SU-DHL-6 (cell line): ENCODE data around the gene SCARF2.

Experiments used
- H2AFZ ChIP-seq: fragments of 200-600 bp; sonication (generic); 2 replicates; pipeline ENCODE4 v1.6.1; 2014; ENCODE audit warnings: low read depth, mild to moderate bottlenecking, moderate library complexity, mixed read lengths, antibody characterized with exemption, low read length; ENCODE audit not compliant: severe bottlenecking
- H3F3A ChIP-seq: fragments of 200-600 bp; shearing (Covaris generic); 2 replicates; pipeline ENCODE4 v1.6.0; 2016; ENCODE audit warnings: antibody characterized with exemption, mild to moderate bottlenecking; ENCODE audit not compliant: insufficient read depth
- H3K27ac ChIP-seq: fragments of 200-600 bp; sonication (generic); 2 replicates; pipeline ENCODE4 v1.5.1; 2016; ENCODE audit warnings: low read depth, mild to moderate bottlenecking, low read length, moderate library complexity, mixed read lengths
- H3K27me3 ChIP-seq: fragments of 200-600 bp; sonication (generic), shearing (Covaris generic); 2 replicates; pipeline ENCODE4 v1.6.0; 2014; ENCODE audit warnings: mild to moderate bottlenecking, low read length
- H3K36me3 ChIP-seq: fragments of 200-600 bp; sonication (generic); 2 replicates; pipeline ENCODE4 v1.6.1; 2014; ENCODE audit warnings: mild to moderate bottlenecking, low read length, mixed read lengths
- H3K4me2 ChIP-seq: fragments of 300-600, 200-600 bp; shearing (Covaris generic), sonication (generic); 2 replicates; pipeline ENCODE4 v1.6.0; 2014; ENCODE audit warnings: low read length, low read depth, mild to moderate bottlenecking; ENCODE audit not compliant: poor library complexity, severe bottlenecking
- H3K4me3 ChIP-seq: fragments of 200-600 bp; sonication (generic); 2 replicates; pipeline ENCODE4 v1.5.1; 2014; ENCODE audit warnings: antibody characterized with exemption, low read length, mild to moderate bottlenecking, mixed read lengths; ENCODE audit not compliant: insufficient read depth, poor library complexity, severe bottlenecking
- H3K79me2 ChIP-seq: fragments of 200-600 bp; sonication (generic); 2 replicates; pipeline ENCODE4 v1.6.1; 2014; ENCODE audit warnings: mild to moderate bottlenecking, low read length, moderate library complexity; ENCODE audit not compliant: insufficient read depth
- H3K9ac ChIP-seq: fragments of 200-600 bp; sonication (generic); 2 replicates; pipeline ENCODE4 v1.7.0; 2014; ENCODE audit warnings: mild to moderate bottlenecking, low read length
- H3K9me2 ChIP-seq: fragments of 200-600 bp; sonication (generic); replicated peaks from 2 replicates; pipeline ENCODE4 v1.6.1; 2014; ENCODE audit warnings: low read length; ENCODE audit not compliant: insufficient read depth
- H3K9me3 ChIP-seq: fragments of 200-600 bp; sonication (generic); 2 replicates; pipeline ENCODE4 v1.6.1; 2014; ENCODE audit warnings: low read length, mixed read lengths; ENCODE audit not compliant: insufficient read depth
- H4K20me1 ChIP-seq: fragments of 200-600 bp; sonication (generic); 2 replicates; pipeline ENCODE4 v1.6.1; 2014; ENCODE audit warnings: low read depth, mild to moderate bottlenecking, antibody characterized with exemption, low read length, moderate library complexity, mixed read lengths
- CTCF ChIP-seq: fragments of 200-600 bp; sonication (generic); IDR thresholded peaks from one replicate; pipeline ENCODE4 v1.5.1; 2017; ENCODE audit warnings: antibody characterized with exemption, mild to moderate bottlenecking, low read length, moderate library complexity; ENCODE audit not compliant: insufficient read depth, poor library complexity, severe bottlenecking
- EZH2phosphoT487 ChIP-seq: fragments of 200-600 bp; sonication (generic), shearing (Covaris generic); conservative IDR thresholded peaks from 2 replicates; pipeline ENCODE4 v1.6.1; 2018; ENCODE audit warnings: mild to moderate bottlenecking, antibody characterized with exemption, low read length, moderate library complexity, mixed read lengths

Gene SCARF2

GRCh38 chr22:20459862-20460261, 22.2 kb upstream of the SCARF2 start:
- H3K36me3 ChIP-seq, result no peaks in the 10 kb centered on the region

GRCh38 chr22:20459152-20459542, 21.5 kb upstream of the SCARF2 start:
- TF ChIP-seq CTCF (no peak), EZH2phosphoT487 (no peak)

More at GRCh38 chr22:20459862-20460261, 22.2 kb upstream of the SCARF2 start:
- Histone ChIP-seq H3K79me2 (no peaks in the 10 kb centered on the region), H3K27ac (no peak overlapping the region), H3K9me3 (no peaks in the 10 kb centered on the region), H3K27me3 (no peaks in the 10 kb centered on the region), H3K9ac (no peak overlapping the region), H3F3A (no peaks in the 10 kb centered on the region), H4K20me1 (no peaks in the 10 kb centered on the region), H3K9me2 (no peaks in the 10 kb centered on the region), H3K4me3 (no peak overlapping the region), H2AFZ (no peak overlapping the region), H3K4me2 (no peak overlapping the region)
- TF ChIP-seq EZH2phosphoT487 (no peak), CTCF (no peak)

GRCh38 chr22:20458530-20459151, 21.0 kb upstream of the SCARF2 start:
- no peaks in the 10 kb centered on the region for H3K9me3 ChIP-seq
- no peak for TF ChIP-seq CTCF
- no peak for TF ChIP-seq EZH2phosphoT487
- H3K9me2 ChIP-seq, result no peaks in the 10 kb centered on the region
- no peak overlapping the region for H3K4me2 ChIP-seq
- no peak overlapping the region for H3K9ac ChIP-seq
- no peaks in the 10 kb centered on the region for H4K20me1 ChIP-seq
- no peaks in the 10 kb centered on the region for H3K36me3 ChIP-seq
- no peaks in the 10 kb centered on the region for H3K27me3 ChIP-seq
- H2AFZ ChIP-seq, result no peak overlapping the region
- H3K4me3 ChIP-seq, result no peak overlapping the region
- no peak overlapping the region for H3K27ac ChIP-seq
- H3K79me2 ChIP-seq, result no peaks in the 10 kb centered on the region
- H3F3A ChIP-seq, result no peaks in the 10 kb centered on the region

More at GRCh38 chr22:20459152-20459542, 21.5 kb upstream of the SCARF2 start:
- no peaks in the 10 kb centered on the region for H3K36me3 ChIP-seq
- H2AFZ ChIP-seq, result no peak overlapping the region
- no peaks in the 10 kb centered on the region for H4K20me1 ChIP-seq
- H3K4me2 ChIP-seq, result no peak overlapping the region
- H3K9ac ChIP-seq, result no peak overlapping the region
- H3F3A ChIP-seq, result no peaks in the 10 kb centered on the region
- no peaks in the 10 kb centered on the region for H3K79me2 ChIP-seq
- H3K9me2 ChIP-seq, result no peaks in the 10 kb centered on the region
- H3K27ac ChIP-seq, result no peak overlapping the region
- no peaks in the 10 kb centered on the region for H3K27me3 ChIP-seq
- no peak overlapping the region for H3K4me3 ChIP-seq
- H3K9me3 ChIP-seq, result no peaks in the 10 kb centered on the region
